ENCODE results near the gene ERCC6. TPM values are rescaled to one million over a fixed set of nuclear protein-coding genes. Genes with fewer than 3 reads are reported as not detected.

ERCC6 gene
- total RNA-seq, 1 experiment from 2014 or later = 18.2 TPM

GRCh38 chr10:49486738-49487137 is 52.2 kb downstream of the ERCC6 start:
- Histone ChIP-seq H3K4ac (ENCODE audit: low read depth, low read length) (no peak overlapping the region), H2BK12ac (ENCODE audit: insufficient read length, low read depth, low read length) (no peak overlapping the region), H3T11ph (ENCODE audit: low read length) (no peak overlapping the region), H3K79me1 (ENCODE audit: insufficient read depth, low read depth, low read length, poor library complexity, severe bottlenecking) (no peaks in the 10 kb centered on the region), H4K5ac (ENCODE audit: insufficient read length, low read depth, low read length) (no peak overlapping the region), H3K9ac (ENCODE audit: extremely low read depth, insufficient read length, low read length) (no peak overlapping the region), H2BK20ac (ENCODE audit: low read depth, low read length, poor library complexity, severe bottlenecking) (no peak overlapping the region), H3K14ac (ENCODE audit: insufficient read depth, low read length) (no peak overlapping the region), H3K23me2 (ENCODE audit: insufficient read length, low read depth, low read length, poor library complexity, severe bottlenecking) (no peaks in the 10 kb centered on the region), H3K4me2 (ENCODE audit: insufficient read depth, insufficient read length, low read length) (no peak overlapping the region), H3K27me3 (ENCODE audit: insufficient read depth, low read length) (no peaks in the 10 kb centered on the region), H4K20me1 (ENCODE audit: control insufficient read depth, insufficient read depth, insufficient read length) (no peaks in the 10 kb centered on the region), H4K8ac (replicated peaks; ENCODE audit: insufficient read length, low read depth, low read length) (no peak overlapping the region), H3K79me2 (ENCODE audit: insufficient read depth, low read length) (no peaks in the 10 kb centered on the region), H3K9me3 (ENCODE audit: control insufficient read depth, low read depth, low read length) (no peaks in the 10 kb centered on the region), H2BK5ac (ENCODE audit: insufficient read length, low read length) (no peak overlapping the region), H3K23ac (ENCODE audit: insufficient read length, low read depth, low read length) (no peak overlapping the region), H3K18ac (ENCODE audit: insufficient read length, low read depth, low read length) (no peak overlapping the region), H2BK15ac (ENCODE audit: low read depth, low read length) (no peak overlapping the region), H3K4me1 (ENCODE audit: insufficient read depth, low read length) (no peaks in the 10 kb centered on the region), H2BK120ac (ENCODE audit: low read depth, low read length, poor library complexity, severe bottlenecking) (no peak overlapping the region), H3K56ac (ENCODE audit: insufficient read length, low read depth, low read length) (no peak overlapping the region), H2AFZ (ENCODE audit: low read length) (no peak overlapping the region), H4K91ac (ENCODE audit: insufficient read length, low read depth, low read length) (no peak overlapping the region), H3K27ac (ENCODE audit: insufficient read length, low read depth, low read length) (no peak overlapping the region), H2AK5ac (ENCODE audit: insufficient read length, low read length) (no peak overlapping the region)
- TF ChIP-seq, protein P1, sequence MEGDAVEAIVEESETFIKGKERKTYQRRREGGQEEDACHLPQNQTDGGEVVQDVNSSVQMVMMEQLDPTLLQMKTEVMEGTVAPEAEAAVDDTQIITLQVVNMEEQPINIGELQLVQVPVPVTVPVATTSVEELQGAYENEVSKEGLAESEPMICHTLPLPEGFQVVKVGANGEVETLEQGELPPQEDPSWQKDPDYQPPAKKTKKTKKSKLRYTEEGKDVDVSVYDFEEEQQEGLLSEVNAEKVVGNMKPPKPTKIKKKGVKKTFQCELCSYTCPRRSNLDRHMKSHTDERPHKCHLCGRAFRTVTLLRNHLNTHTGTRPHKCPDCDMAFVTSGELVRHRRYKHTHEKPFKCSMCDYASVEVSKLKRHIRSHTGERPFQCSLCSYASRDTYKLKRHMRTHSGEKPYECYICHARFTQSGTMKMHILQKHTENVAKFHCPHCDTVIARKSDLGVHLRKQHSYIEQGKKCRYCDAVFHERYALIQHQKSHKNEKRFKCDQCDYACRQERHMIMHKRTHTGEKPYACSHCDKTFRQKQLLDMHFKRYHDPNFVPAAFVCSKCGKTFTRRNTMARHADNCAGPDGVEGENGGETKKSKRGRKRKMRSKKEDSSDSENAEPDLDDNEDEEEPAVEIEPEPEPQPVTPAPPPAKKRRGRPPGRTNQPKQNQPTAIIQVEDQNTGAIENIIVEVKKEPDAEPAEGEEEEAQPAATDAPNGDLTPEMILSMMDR (conservative IDR thresholded peaks at IDR 0.05) = no peak
- H3K4me1 Mint-ChIP-seq = no peaks in the 10 kb centered on the region
- no peak overlapping the region for H3K27ac Mint-ChIP-seq
- DNase-seq = no peak
- H3K4me3 Mint-ChIP-seq = no peak overlapping the region
- H3K36me3 Mint-ChIP-seq (ENCODE audit: insufficient read depth in 1 of 3, low read depth in 3 of 3) = peaks cover 0 to 1% (median 0%) of the 10 kb centered on the region in 3 experiments; a peak in 1 of 7 replicates
- WGBS (ENCODE audit: extremely low coverage, insufficient read length, low lambda C conversion rate) = no CpG with 5 or more reads among the region's 1 CpG
- H3K27me3 Mint-ChIP-seq (ENCODE audit: low read depth) = no peaks in the 10 kb centered on the region
- H3K9me3 Mint-ChIP-seq = no peaks in the 10 kb centered on the region
